Nephron progenitor cell (in vitro differentiated cells): Measurements from ENCODE around the gene PEF1.

Experiments used
- DNase-seq: peaks from one replicate; pipeline ENCODE4 v3.0.0; 2021
- H3K27ac Mint-ChIP-seq: 2 replicates; pipeline ENCODE4 v1.8.0; 2021; ENCODE audit warnings: mild to moderate bottlenecking, moderate library complexity, mixed read lengths
- H3K27me3 Mint-ChIP-seq: 2 replicates; pipeline ENCODE4 v1.8.0; 2021; ENCODE audit warnings: mild to moderate bottlenecking, low read depth, mixed read lengths; ENCODE audit not compliant: poor library complexity
- H3K36me3 Mint-ChIP-seq: 2 replicates; pipeline ENCODE4 v1.8.0; 2021; ENCODE audit warnings: low read depth, mixed read lengths
- H3K4me1 Mint-ChIP-seq: 2 replicates; pipeline ENCODE4 v1.8.0; 2021; ENCODE audit warnings: mixed read lengths
- H3K4me3 Mint-ChIP-seq: 2 replicates; pipeline ENCODE4 v1.8.0; 2021; ENCODE audit warnings: mild to moderate bottlenecking, moderate library complexity, mixed read lengths
- H3K9me3 Mint-ChIP-seq: 2 replicates; pipeline ENCODE4 v1.8.0; 2021; ENCODE audit warnings: mild to moderate bottlenecking, moderate library complexity, mixed read lengths
- TF ChIP-seq, protein P1 (sequence below): fragments of 200-600 bp; sonication (generic); IDR thresholded peaks from 2 replicates; pipeline ENCODE4 v1.5.0; 2021; ENCODE audit warnings: antibody characterized with exemption

The PEF1 gene

DNA sequence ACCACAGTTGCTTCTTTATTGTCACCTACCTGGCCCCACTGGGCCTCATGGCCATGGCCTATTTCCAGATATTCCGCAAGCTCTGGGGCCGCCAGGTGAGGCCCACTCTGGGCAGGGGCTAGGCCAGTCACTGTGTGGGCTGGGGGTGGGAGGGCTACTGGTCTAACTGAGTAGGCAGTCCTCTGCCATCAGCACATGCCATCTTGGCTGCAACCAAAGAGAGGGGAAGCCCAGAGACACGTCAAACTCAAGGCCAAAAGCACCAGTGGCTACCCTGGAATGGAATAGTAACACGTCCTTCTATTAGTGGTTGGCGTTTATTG is 23.2 kb downstream of the PEF1 start:
- no peak for DNase-seq
- peaks cover 29% of the 10 kb centered on the region for H3K27me3 Mint-ChIP-seq
- H3K4me1 Mint-ChIP-seq, result peaks cover 17% of the 10 kb centered on the region
- H3K36me3 Mint-ChIP-seq, result no peaks in the 10 kb centered on the region
- H3K9me3 Mint-ChIP-seq, result no peaks in the 10 kb centered on the region
- H3K4me3 Mint-ChIP-seq, result no peak overlapping the region
- no peak overlapping the region for H3K27ac Mint-ChIP-seq
- TF ChIP-seq, protein P1, sequence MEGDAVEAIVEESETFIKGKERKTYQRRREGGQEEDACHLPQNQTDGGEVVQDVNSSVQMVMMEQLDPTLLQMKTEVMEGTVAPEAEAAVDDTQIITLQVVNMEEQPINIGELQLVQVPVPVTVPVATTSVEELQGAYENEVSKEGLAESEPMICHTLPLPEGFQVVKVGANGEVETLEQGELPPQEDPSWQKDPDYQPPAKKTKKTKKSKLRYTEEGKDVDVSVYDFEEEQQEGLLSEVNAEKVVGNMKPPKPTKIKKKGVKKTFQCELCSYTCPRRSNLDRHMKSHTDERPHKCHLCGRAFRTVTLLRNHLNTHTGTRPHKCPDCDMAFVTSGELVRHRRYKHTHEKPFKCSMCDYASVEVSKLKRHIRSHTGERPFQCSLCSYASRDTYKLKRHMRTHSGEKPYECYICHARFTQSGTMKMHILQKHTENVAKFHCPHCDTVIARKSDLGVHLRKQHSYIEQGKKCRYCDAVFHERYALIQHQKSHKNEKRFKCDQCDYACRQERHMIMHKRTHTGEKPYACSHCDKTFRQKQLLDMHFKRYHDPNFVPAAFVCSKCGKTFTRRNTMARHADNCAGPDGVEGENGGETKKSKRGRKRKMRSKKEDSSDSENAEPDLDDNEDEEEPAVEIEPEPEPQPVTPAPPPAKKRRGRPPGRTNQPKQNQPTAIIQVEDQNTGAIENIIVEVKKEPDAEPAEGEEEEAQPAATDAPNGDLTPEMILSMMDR, result no peak

DNA sequence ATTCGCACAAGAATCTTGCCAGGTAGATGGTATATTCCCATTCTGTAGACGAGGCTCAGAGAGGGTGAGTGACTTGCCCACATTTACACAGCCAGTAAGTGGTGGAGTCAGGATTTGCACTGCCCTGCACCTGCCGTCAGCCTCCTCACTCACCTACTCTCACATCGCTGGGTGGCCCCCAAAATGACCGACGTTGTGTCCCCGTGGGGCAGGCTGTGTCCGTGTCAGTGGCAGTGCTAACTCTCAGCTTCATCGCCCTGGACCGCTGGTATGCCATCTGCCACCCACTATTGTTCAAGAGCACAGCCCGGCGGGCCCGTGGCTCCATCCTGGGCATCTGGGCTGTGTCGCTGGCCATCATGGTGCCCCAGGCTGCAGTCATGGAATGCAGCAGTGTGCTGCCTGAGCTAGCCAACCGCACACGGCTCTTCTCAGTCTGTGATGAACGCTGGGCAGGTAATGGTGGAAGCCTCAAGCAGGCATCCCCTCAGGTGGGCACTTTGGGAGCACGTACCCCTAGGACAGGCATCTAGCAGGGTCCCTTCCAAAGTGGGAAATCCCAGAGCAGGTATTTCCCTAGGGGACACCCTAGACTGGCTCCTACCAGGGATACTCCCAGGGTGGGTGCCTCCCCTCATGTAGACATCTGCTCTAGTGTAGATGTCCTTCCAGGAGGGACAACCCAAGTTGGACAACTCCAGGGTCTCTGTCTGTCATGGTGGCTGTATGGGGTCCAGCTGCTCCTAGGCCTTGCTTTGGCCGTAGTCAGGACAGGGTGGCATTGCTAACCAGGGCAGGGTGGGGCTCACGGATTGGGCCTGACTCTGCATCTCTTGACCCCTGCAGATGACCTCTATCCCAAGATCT is 23.8 kb downstream of the PEF1 start:
- peaks cover 35% of the 10 kb centered on the region for H3K27me3 Mint-ChIP-seq
- H3K4me3 Mint-ChIP-seq, result no peak overlapping the region
- no peaks in the 10 kb centered on the region for H3K36me3 Mint-ChIP-seq
- no peak overlapping the region for H3K27ac Mint-ChIP-seq
- no peak for DNase-seq
- peaks cover 14% of the 10 kb centered on the region for H3K4me1 Mint-ChIP-seq
- TF ChIP-seq, protein P1, result no peak
- H3K9me3 Mint-ChIP-seq, result no peaks in the 10 kb centered on the region

DNA sequence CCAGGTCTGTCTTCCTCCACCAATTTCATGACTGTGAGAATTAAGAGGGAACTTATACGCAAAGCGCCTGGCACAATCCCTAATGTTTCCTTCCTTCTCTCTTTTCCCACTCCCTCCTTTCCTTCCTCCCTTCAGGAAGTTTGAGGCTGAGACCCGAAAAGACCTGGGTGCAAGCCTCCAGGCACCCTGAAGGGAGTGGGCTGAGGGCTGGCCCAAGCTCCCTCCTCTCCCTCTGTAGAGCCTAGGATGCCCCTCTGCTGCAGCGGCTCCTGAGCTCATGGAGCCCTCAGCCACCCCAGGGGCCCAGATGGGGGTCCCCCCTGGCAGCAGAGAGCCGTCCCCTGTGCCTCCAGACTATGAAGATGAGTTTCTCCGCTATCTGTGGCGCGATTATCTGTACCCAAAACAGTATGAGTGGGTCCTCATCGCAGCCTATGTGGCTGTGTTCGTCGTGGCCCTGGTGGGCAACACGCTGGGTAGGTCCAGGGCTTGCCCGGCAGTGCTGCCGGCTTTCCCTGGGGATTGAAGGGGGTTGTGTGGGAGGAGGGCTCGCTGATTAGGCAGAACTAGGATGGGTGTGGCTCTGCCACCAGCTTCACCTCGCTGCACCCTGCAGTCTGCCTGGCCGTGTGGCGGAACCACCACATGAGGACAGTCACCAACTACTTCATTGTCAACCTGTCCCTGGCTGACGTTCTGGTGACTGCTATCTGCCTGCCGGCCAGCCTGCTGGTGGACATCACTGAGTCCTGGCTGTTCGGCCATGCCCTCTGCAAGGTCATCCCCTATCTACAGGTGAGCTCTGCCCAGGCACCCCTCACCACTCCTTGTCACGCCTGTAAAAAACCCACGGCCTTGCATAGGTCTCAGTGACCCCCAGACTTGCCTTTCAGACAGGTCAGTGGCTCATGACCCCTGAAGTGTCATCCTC is 25.5 kb downstream of the PEF1 start:
- no peak for DNase-seq
- Mint-ChIP-seq H3K36me3 (no peaks in the 10 kb centered on the region), H3K9me3 (no peaks in the 10 kb centered on the region), H3K27me3 (peaks cover 41% of the 10 kb centered on the region), H3K4me1 (peaks cover 20% of the 10 kb centered on the region), H3K4me3 (no peak overlapping the region), H3K27ac (peak overlapping the region; percentile 47)
- TF ChIP-seq, protein P1, result no peak

DNA sequence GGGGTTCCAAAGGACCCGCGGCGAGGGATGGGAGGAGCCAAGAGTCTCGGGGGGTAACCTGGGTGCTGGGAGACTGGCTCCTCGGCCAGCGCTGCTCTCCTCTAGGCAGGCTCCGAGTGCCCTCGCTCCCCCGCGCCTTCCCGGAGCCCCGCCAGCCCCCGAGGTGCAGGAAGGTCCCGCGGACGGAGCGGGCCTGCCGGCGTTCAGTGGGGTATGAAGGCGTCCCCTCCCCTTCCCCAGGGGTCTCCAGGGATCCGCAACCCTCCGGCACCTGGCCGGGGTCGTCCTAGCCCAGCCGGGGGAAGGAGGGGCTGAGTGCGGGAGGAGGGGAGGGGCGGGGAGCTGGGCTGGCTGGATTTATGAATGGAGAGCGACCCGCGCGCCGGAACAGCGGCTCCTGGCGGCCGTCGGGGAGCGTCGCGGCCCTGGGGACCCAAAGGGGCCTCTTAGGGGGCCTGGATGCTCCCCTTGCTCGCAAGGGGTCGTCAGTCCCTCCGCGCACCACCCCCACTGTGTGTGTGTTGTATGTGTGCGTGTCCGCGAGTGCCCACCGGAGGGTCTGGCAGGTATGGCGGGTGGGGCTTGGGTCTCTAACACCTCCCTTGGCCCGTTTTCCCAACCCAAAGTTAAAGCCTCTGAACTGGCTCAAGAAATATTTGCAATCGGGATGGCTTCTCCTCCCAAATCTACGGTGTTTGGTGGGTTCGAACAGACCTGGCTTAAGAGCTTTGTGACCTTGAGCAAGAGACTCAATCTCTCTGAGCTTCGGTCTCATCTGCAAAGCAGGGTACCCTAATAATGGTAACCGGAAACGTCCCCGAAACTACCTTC is 26.5 kb downstream of the PEF1 start:
- no peak overlapping the region for H3K27ac Mint-ChIP-seq
- H3K36me3 Mint-ChIP-seq, result no peaks in the 10 kb centered on the region
- no peaks in the 10 kb centered on the region for H3K9me3 Mint-ChIP-seq
- DNase-seq, result peak; percentile 84
- H3K4me1 Mint-ChIP-seq, result peaks cover 21% of the 10 kb centered on the region
- H3K27me3 Mint-ChIP-seq, result peaks cover 42% of the 10 kb centered on the region
- H3K4me3 Mint-ChIP-seq, result peak overlapping the region; percentile 48
- TF ChIP-seq, protein P1, result peak; percentile 91

DNA sequence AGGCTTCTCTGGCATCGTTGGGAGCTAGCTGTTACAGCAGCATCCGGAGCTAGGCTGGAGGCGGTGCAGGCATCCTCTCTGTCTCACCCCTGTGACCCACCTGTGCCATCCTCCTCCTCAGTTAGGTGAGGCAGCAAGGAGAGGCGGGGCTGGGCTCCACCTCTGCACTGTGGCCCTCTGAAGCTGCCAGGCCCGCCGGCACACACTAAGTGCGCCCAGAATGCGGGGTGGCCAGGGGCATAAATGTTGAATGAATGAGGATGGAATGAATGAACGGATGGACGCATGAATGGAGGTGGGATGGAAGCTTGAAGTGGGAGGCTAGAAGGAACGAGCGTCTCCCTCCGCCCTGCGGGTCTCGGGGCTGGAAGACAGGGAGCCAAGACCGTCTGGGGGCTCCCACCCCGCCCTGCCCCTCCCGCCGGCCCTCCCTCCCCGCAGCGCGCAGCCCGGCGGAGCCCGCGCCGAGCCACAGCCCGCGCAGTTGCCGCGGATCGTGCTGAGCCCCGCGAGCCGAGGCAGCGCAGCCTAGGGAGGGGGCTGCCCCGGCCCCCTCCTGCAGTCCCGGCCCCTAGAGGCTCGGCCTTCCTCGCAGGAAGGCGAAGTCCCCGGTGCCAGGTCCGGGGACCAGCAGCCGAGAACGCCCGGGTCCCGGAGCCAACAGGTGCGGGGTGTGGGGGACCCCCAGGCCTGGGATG is 27.3 kb downstream of the PEF1 start, which contains the start of gene HCRTR1:
Gene HCRTR1 (plus strand): TSS at position 472 of the 698 bp plus-strand sequence. CDS start 1,504 bp downstream, outside the sequence.
- DNase-seq, result peak; percentile 41
- TF ChIP-seq, protein P1, result no peak
- Mint-ChIP-seq H3K27me3 (peaks cover 50% of the 10 kb centered on the region), H3K36me3 (no peaks in the 10 kb centered on the region), H3K4me1 (peaks cover 21% of the 10 kb centered on the region), H3K27ac (no peak within 1 kb of the TSS), H3K4me3 (peak within 1 kb of the TSS; percentile 88), H3K9me3 (no peaks in the 10 kb centered on the region)
